Right lobe of liver (tissue), 4 donors: Measurements from ENCODE around the gene SPINT2.

ENCODE experiments used
- POLR2A ChIP-seq: fragments of 450-650 bp; IDR thresholded peaks from one replicate; pipeline ENCODE4 v1.6.1; 2017; ENCODE audit warnings: antibody characterized with exemption, mild to moderate bottlenecking
- TF ChIP-seq, protein P1 (sequence below), 4 donors: fragments of 200-600 bp in 3 of 4; fragments of 450-650 bp in 1 of 4; IDR thresholded peaks; one replicate each; pipeline versions ENCODE4 v1.5.1 to v1.8.0; 2016 to 2022; ENCODE audit warnings: antibody characterized with exemption in 4 of 4, mild to moderate bottlenecking in 2 of 4
- donor health status: DM: no; HTN: no; CAD: no.
- donor health status: DM: no; HTN: no; CAD: no.
- donor health status: DM: no; HTN: yes; CAD: no.

DNA sequence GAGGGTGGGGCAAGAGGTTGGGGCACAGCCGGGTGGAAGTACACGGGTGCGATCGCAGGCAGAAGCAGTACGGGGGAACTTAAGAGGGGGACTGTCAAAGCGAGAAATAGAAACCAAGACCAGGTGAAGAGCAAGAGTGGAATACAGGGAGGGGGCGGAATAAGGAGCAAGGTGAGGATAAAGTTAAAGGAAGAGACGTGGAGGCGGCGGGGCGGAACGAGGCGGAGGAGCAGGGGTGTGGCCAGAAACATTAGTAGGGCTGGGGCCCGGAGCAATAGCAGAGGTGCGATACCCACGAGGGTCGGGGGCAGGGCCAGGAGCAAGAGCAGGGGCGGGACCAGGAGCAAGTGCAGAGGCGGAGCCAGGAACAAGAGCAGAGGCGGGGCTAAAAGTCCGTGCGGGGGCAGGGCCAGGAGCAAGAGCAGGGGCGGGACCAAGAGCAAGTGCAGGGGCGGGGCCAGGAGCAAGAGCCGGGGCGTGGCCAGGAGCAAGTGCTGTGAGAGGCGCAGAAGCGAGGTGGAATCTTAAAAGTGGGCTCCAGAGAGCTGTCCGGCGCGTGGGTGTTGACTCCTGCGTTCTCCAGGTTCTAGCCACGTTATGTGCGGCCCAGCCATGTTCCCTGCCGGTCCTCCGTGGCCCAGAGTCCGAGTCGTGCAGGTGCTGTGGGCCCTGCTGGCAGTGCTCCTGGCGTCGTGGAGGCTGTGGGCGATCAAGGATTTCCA, 72.4 kb downstream of the SPINT2 start:
- TF ChIP-seq, protein P1, sequence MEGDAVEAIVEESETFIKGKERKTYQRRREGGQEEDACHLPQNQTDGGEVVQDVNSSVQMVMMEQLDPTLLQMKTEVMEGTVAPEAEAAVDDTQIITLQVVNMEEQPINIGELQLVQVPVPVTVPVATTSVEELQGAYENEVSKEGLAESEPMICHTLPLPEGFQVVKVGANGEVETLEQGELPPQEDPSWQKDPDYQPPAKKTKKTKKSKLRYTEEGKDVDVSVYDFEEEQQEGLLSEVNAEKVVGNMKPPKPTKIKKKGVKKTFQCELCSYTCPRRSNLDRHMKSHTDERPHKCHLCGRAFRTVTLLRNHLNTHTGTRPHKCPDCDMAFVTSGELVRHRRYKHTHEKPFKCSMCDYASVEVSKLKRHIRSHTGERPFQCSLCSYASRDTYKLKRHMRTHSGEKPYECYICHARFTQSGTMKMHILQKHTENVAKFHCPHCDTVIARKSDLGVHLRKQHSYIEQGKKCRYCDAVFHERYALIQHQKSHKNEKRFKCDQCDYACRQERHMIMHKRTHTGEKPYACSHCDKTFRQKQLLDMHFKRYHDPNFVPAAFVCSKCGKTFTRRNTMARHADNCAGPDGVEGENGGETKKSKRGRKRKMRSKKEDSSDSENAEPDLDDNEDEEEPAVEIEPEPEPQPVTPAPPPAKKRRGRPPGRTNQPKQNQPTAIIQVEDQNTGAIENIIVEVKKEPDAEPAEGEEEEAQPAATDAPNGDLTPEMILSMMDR (IDR thresholded peaks at IDR 0.05): no peak
- TF ChIP-seq POLR2A: no peak
